Mesenteric fat pad (tissue), 1 donor: Measurements from ENCODE around the gene RTTN. TPM values are rescaled to one million over a fixed set of nuclear protein-coding genes. Genes with fewer than 3 reads are reported as not detected.
"Not testable (repeated sequence)": the region's sequence is repeated elsewhere in the genome, so short reads cannot be mapped to it uniquely, and the experiment has no call there.

Experiments used
- DNase-seq: peaks from one replicate; pipeline ENCODE4 v3.0.0-alpha.2; 2020; ENCODE audit warnings: low spot score
- total RNA-seq: library from RNA; stranded (reverse); fragmentation: NEBNext Ultra II Directional; extraction: Animal tissue kit (Norgen Biotek cat#: 25700); gene quantifications from one replicate; pipeline ENCODE4 v1.2.1, GENCODE V29; 2021
- donor health status: DM: yes; HTN: yes; CAD: no.

Gene RTTN
- total RNA-seq, 1 donor from 2014 or later: 8.1 TPM

- DNase-seq: no peak
These were observed 55.7 kb downstream of the RTTN start for GRCh38 chr18:70149616-70150301.

DNA sequence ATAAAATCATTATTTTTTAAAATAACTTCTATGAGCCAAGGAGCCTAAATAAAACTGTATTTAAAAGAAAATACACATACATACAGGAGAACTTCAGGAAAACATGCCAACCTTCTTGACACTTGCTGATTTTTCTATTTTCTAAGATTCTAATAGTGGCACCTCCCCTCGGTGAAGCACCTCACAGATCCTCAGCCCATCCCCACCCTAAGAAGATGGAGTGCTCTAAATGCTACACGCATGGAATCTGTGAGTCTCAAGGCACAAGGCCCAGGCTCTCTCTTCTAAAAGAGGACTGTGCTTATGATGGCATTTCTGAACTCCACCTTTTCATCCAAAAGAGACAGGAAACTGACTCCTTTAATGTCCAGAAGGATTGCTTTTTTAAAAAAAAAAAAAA lies 56.3 kb downstream of the RTTN start:
- no peak for DNase-seq

DNA sequence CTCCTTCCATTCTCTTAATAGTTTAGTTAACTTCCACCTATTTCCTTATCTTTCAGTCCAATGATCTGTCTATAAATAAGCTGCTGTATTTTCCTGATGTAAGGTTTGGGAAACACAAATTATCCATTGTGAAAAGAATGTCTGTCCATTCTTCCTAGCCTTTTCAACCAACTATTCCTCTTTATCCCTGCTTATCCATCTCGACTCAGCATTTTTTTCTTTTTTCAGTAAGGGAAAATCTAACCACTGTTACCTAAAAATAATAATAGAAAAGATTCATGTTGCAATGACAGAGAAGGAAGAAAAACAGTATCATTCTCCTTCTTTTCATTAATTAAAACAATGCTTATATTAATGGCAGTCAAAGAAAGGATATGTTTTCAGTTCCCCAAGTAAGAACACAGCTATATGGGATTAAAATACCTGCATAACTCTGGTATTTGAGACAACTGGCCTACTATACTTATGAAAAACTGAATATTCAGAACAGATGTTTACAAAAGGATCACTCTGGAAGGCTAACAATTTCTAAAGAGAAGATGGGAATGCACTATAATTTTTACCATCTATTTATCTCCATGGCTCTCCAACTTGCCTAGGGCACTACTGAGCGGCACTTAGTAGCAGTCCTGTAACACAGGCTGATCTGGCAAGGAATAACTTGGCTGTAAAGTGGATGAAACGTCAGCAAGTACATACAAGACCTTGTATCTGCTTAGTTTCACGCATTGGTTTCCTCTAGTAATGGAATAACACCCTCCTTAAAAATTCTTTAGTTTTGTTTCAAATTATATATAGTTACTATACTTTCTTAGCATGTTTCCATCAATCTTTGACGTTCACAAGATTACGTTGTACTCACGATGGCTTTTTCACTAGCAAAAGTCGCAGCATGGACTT lies 57.2 kb downstream of the RTTN start:
- DNase-seq: no peak

DNA sequence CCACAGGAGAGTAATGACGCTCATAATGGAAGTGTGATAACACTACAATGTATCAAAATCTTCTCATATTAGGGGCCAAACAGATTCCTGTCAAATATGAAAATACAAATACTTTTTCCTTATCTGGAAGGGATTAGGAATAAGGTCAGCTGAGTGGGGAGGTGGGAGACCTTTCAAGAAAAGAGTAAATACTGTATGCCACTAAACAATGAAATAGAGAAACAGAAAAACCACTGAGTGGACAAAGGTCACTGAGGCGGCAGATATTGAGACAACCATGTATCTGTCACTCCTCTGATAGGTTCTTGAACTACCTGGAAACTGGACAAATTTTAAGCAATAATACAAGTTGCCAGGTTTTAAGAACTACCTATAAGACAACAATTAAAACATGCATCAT lies 59.3 kb downstream of the RTTN start:
- DNase-seq: no peak

DNA sequence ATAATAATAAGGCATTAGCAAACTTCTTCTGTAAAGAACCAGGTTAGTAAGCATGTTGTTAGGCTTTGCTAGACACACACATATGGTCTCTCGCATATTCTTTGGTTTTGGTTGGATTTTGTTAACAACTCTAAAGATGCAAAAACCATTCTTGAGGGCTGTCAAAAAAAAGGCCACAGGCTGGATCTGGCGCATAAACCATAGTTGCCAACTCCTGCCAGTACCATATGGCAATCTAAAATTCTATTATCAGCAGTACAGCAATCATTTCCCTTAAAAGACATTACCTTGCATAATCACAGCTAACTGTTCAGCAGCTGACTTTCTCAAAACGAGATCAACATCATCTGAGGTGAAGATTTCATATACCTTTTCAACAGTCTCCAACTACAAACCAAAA lies 63.5 kb downstream of the RTTN start:
- DNase-seq: no peak

DNA sequence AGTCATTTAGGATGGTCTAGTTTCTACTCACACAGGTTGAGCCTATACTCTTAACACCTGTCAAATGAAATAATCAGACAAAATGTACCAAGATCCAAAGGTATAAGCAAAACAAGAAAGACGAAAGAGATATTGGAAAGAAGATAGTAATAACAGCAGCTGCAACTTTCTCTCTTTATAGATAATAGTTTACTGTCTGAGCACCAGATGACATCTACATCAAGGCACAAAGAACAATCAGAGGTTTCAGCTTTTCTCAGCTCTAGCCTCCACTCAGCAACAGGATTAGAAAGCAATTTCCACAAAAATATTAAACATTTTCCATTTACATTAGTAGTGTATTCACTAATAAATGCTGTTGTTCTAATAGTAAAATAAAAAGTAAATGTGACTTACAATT lies 66.3 kb downstream of the RTTN start:
- DNase-seq: no peak

GRCh38 chr18:70135604-70136003 lies 69.9 kb downstream of the RTTN start:
- DNase-seq: no peak

DNA sequence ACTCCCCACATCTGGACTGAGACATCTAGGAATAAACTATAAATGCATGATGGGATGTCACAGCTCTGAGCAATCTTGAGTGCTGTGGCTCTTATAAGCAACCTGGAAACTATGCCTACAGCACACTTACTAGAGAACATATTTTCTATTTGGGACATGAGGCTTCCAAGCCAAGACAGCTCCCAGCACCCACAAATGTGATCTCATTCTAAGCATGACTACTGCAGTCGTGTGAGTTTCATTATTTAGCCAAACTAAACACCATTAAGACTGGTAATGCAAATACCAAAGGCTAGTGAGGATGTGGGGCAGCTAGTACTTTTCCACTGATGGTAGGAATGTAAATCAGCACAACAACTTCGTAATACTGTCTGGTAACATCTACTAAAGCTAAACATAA lies 72.5 kb downstream of the RTTN start:
- no peak for DNase-seq

DNA sequence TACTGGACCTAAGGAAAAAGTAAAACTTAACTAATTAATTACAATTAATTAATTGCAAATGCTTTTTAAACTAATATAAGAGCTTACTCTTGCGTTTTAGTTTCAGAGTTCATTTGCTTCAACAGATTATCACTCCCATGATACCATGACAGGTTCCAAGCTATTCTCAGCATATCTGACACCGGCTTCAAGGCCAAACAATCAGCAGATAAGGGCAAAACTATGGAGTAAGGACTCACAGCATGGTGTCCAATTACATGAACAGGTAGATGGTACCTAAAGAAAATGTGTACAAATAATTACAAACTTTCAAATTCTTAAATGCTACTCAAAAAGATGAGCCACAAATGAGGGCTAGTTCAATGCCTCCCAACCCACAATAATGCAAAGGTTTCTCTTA lies 77.2 kb downstream of the RTTN start:
- DNase-seq: no peak

DNA sequence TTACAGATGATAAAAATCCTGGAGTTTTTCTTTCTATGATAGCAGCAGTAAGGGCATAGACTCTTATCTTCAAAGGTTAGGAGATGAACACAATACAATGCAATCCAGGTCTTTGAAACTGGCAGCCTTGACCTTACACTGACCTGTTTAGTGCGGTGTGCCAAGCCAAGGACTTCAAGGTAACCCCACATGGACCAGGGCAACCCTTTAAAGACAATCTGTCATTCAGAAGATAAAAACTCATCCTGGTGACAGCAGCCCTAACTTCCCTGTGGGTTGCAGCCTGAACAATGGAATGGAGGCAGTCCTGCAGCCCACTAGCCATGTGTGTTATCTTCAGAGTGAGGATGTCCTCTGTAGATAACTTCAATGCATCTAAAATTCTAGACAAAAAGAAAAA lies 78.1 kb downstream of the RTTN start:
- no peak for DNase-seq

DNA sequence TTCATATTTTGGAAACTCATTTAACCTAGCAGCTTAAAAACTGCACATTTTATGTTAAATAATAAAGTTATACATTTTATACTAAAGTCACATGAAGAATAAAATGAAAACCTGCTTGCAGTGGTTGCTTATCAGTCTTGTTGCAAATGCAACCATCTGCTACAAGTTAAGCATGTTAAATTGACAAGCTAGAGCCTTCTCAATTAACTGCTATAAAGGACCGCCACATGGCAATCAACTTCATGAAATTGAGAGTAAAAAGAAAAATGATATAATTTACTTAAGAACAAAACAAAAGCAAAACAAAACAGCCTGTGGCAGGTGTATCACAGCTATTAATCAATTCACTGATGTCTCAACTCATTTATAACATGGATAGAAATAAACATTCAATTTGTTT lies 78.7 kb downstream of the RTTN start:
- no peak for DNase-seq

DNA sequence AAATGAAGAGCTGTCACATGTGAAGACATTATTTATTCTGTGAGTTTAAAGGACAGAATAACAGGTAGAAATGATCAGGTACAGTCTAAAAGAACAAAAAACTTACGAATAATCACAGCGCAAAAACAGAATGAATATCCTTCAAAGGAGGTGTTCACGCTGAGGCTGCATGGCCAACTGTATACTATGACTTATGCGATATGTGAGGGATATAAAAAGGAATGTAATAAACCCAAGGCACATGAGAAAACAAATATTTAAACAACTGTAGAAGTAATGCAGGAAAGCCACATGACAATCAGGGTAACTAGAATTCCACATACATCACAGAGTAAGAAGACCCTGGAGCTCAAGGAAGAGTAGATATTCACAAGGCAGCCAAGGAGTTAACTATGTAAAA lies 81.3 kb downstream of the RTTN start:
- no peak for DNase-seq

DNA sequence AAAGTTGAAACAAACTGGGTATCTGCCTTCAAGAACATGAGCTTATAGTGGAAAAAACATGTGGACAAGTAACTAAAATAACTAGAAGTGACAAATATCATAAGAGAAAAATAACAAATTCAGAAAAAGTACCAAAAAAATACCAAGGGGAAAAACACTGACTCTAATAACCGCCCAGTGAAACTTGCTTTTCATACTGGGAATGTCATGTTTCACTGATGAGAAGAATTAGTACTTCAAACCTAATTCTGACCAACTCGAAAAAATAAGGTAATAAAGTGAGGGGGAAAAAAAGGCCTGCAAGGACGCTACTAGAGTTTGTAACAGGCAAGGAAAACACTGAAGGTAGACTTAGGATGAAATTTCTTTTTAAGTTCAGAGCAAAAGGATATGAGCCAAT lies 83.6 kb downstream of the RTTN start:
- DNase-seq: no peak

DNA sequence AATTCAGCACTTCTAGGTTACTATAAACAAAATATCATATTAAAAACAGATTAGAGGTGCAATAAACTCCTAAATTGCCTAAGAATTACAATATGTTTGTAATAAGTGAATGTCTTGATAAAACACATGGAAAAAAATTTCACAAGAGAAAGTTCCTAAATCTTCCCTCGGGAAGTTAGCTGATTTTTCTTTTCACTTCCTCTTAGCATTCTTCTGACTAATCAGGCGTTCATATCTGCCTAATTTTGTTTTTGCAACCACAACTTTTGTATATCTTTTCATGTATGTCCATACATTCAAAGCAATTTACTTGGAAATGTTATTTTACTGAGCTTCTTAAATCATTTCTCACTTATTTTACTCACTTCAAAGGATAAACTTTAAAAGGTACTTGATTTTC lies 88.5 kb downstream of the RTTN start:
- no peak for DNase-seq

GRCh38 chr18:70113511-70113910 lies 92.0 kb downstream of the RTTN start:
- DNase-seq: no peak

DNA sequence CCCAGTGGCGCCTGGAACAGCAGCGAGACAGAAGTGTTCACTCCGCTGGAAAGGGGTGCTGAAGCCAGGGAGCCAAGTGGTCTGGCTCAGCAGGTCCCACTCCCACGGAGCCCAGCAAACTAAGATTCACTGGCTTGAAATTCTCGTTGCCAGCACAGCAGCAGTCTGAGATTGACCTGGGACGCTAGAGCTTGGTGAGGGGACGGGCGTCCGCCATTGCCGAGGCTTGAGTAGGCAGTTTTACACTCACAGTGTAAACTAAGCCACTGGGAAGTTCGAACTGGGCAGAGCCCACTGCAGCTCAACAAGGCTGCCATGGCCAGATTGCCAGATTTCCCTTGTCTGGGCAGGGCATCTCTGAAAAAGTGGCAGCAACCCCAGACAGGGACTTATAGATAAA lies 94.8 kb downstream of the RTTN start:
- no peak for DNase-seq

- no peak for DNase-seq
These were observed 98.4 kb downstream of the RTTN start for GRCh38 chr18:70107091-70107490.

DNA sequence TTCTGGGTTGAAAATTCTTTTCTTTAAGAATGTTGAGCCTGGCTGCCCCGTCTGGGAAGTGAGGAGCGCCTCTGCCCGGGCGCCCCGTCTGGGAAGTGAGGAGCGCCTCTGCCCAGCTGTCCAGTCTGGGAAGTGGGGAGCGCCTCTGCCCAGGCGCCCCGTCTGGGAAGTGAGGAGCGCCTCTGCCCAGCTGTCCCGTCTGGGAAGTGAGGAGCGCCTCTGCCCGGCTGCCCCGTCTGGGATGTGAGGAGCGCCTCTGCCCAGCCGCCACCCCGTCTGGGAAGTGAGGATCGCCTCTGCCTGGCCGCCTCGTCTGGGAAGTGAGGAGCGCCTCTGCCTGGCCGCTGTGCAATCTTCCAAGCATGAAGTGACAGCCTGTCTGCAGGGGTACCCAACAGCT lies 102.6 kb downstream of the RTTN start:
- DNase-seq: not testable (repeated sequence)

DNA sequence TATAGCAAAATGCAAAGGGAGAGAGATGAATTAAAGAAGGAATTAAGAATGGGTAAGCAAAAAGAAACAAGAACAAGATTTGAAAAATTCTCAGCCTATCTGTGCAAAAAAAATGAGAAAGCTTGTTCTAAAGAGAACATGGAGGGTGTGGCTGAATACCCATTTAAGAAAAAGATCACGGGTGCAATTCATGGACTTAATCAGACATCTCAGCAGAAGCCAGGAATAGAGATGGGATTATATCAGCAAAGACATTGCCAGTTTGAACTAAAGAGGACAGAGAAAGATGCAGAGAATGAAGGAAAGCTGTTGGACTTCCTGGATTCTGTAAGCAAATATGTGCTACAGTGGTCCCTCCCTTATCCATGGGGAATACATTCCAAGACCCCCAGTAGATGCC lies 115.6 kb downstream of the RTTN start:
- DNase-seq: no peak

DNA sequence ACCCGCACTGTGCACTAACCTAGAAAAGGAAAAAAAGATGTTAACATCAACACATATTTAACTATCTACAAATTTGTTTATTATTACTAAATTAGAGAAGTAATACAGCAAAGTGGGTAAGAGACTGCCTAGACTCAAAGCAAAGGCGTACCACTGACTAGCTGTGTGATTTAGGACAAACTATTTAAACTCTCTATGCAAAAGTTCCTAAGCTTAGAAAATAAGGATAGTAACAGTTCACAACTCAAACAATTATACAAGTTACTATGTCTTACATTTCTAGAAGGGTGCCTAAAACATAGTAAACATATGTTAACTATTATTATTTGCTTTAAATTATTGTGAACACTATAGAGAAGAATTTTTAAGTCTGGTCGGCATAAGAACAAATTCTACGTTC lies 119.4 kb downstream of the RTTN start:
- DNase-seq: no peak

DNA sequence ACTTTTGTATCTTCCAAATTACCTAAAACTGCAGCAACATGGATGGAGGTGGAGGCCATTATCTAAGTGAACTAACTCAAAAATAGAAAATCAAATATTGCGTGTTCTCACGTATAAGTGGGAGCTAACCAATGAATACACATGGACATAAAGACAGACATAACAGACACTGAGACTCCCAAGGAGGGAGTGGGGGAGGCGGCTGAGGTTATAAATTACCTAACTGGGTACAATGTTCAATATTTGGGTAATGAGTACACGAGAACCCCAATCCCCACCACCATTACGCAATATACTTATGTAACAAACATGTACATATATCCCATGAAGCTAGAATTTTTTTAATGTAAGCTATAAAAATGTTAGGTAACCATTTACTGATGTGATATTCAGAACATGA lies 119.8 kb downstream of the RTTN start:
- DNase-seq: no peak

GRCh38 chr18:70082430-70082829 lies 123.1 kb downstream of the RTTN start:
- no peak for DNase-seq

DNA sequence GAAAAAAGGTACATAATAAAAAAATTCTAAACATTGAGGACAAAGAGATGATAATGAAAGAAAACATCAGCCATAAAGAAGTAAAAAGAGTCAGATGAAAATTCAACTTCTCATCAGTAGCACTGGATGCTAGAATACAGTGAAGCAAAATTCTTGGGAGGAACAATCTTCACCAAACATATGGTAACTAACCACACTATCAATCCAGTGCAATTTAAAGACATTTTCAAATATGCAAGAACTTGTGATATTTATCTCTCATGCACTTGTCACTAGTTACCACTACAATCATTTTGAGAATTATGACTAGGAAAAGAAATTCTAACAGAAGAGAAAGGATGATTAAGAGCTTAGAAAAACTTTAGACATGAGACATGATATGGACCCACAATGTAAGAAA lies 127.4 kb downstream of the RTTN start:
- DNase-seq: no peak
